ENCODE results near the gene SIK2.
"Not testable (repeated sequence)": the region's sequence is repeated elsewhere in the genome, so short reads cannot be mapped to it uniquely, and the experiment has no call there.

The SIK2 gene

GRCh38 chr11:111642542-111642941 is 40.3 kb downstream of the SIK2 start:
- no peak for TF ChIP-seq CTCF (IDR thresholded peaks at IDR 0.05; ENCODE audit: extremely low read depth, insufficient read depth, missing control alignments)
- in situ Hi-C loops (cut with MboI; ENCODE audit: low pct_unique_long_range_greater_than_20kb, low sequenced_read_pairs, unreplicated experiment) = no loop called here

GRCh38 chr11:111644922-111645321 is 42.7 kb downstream of the SIK2 start:
- no peak for TF ChIP-seq CTCF (IDR thresholded peaks at IDR 0.05; ENCODE audit: extremely low read depth, insufficient read depth, missing control alignments)
- in situ Hi-C loops (cut with MboI; ENCODE audit: low pct_unique_long_range_greater_than_20kb, low sequenced_read_pairs, unreplicated experiment) = no loop called here
- no peak for DNase-seq (ENCODE audit: low spot score)

More at GRCh38 chr11:111642542-111642941, 40.3 kb downstream of the SIK2 start:
- DNase-seq (ENCODE audit: low spot score) = no peak

- in situ Hi-C loops (cut with MboI; ENCODE audit: low pct_unique_long_range_greater_than_20kb, low sequenced_read_pairs, unreplicated experiment) = no loop called here
- DNase-seq (ENCODE audit: low spot score) = no peak
- TF ChIP-seq CTCF (IDR thresholded peaks at IDR 0.05; ENCODE audit: extremely low read depth, insufficient read depth, missing control alignments) = no peak
These were observed 43.5 kb downstream of the SIK2 start for GRCh38 chr11:111645657-111646316.

- DNase-seq (ENCODE audit: low spot score); in situ Hi-C loops (cut with MboI; ENCODE audit: low pct_unique_long_range_greater_than_20kb, low sequenced_read_pairs, unreplicated experiment): not testable (repeated sequence)
These were observed 49.1 kb downstream of the SIK2 start for GRCh38 chr11:111651336-111651735.

GRCh38 chr11:111652184-111652583 is 49.9 kb downstream of the SIK2 start:
- in situ Hi-C loops (cut with MboI; ENCODE audit: low pct_unique_long_range_greater_than_20kb, low sequenced_read_pairs, unreplicated experiment) = no loop called here
- no peak for DNase-seq (ENCODE audit: low spot score)
- TF ChIP-seq CTCF (IDR thresholded peaks at IDR 0.05; ENCODE audit: extremely low read depth, insufficient read depth, missing control alignments) = no peak

- in situ Hi-C loops (cut with MboI; ENCODE audit: low pct_unique_long_range_greater_than_20kb, low sequenced_read_pairs, unreplicated experiment) = no loop called here
- DNase-seq (ENCODE audit: low spot score) = no peak
- no peak for TF ChIP-seq CTCF (IDR thresholded peaks at IDR 0.05; ENCODE audit: extremely low read depth, insufficient read depth, missing control alignments)
These were observed 52.4 kb downstream of the SIK2 start for GRCh38 chr11:111654601-111655000.

- no peak for TF ChIP-seq CTCF (IDR thresholded peaks at IDR 0.05; ENCODE audit: extremely low read depth, insufficient read depth, missing control alignments)
- DNase-seq (ENCODE audit: low spot score) = no peak
- in situ Hi-C loops (cut with MboI; ENCODE audit: low pct_unique_long_range_greater_than_20kb, low sequenced_read_pairs, unreplicated experiment) = no loop called here
These were observed 53.7 kb downstream of the SIK2 start for GRCh38 chr11:111655924-111656323.

GRCh38 chr11:111657905-111658304 is 55.7 kb downstream of the SIK2 start:
- DNase-seq (ENCODE audit: low spot score); in situ Hi-C loops (cut with MboI; ENCODE audit: low pct_unique_long_range_greater_than_20kb, low sequenced_read_pairs, unreplicated experiment): not testable (repeated sequence)

GRCh38 chr11:111658493-111658892 is 56.2 kb downstream of the SIK2 start:
- DNase-seq (ENCODE audit: low spot score); in situ Hi-C loops (cut with MboI; ENCODE audit: low pct_unique_long_range_greater_than_20kb, low sequenced_read_pairs, unreplicated experiment): not testable (repeated sequence)
